ENCODE results near the gene MRC2.

The MRC2 gene

GRCh38 chr17:62665599-62665998 is 38.1 kb downstream of the MRC2 start:
- no peak for DNase-seq

- DNase-seq = no peak
Observed at GRCh38 chr17:62666061-62666800, 38.8 kb downstream of the MRC2 start.

DNA sequence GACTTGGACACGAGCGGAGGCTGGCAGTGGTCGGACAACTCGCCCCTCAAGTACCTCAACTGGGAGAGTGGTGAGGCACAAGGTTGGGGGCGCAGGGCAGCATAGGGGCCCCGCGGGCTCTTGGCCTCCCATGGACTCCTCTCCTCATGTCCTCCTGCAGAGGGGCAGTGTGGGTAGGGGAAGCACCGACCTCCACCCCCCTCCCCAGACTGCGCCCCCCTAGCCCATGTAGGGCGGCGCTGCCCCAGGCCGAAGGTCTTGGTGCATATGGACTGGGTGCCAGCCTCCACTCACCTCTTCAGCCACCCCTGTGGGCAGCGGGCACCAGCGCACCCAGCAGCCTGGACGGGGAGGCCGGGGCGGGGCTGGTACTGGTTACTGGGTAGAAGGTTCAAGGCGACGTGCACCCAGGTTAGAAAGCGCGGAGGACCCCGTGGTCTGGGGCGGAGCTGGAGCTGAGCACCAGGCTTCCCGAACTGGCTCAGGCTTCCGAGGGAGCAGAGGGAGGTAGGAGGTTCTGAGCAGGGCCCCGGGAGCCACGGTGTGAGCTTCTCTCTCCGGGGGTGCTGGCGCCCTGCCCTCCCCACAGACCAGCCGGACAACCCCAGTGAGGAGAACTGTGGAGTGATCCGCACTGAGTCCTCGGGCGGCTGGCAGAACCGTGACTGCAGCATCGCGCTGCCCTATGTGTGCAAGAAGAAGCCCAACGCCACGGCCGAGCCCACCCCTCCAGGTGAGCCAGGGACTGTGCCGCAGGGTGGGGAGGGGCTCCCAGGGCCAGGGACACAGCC is 39.5 kb downstream of the MRC2 start:
- DNase-seq = no peak

DNA sequence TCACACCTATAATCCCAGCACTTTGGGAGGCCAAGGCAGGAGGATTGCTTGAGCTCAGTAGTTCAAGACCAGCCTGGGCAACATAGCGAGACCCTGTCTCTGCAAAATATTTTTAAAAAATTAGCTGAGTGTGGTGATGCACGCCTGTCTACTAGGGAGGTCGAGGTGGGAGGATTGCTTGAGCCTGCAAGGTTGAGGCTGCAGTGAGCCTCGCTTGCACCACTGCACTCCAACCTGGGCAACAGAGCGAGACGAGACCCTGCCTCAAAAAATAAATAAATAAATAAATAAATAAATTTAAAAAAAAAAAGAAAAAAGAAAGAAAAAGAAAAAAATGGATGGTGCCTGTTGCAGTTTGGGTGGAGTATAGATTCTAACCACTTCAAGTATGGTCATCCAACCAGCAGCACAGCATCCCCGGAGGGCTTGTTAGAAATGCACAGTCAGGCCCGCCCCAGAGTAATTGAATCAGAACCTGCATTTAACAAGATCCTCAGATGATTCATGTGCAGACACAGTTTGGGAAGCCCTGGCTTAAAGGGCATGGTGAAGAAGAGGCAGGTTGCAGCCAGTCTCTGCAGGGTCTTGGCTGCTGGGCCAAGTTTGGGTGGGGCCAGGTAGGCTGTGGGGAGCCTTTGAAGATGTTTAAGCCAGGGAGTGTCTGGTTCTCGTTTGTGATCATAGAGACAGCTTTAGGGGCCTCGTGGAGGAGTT is 40.8 kb downstream of the MRC2 start:
- no peak for DNase-seq

GRCh38 chr17:62670202-62670821 is 42.8 kb downstream of the MRC2 start:
- no peak for DNase-seq

GRCh38 chr17:62671553-62671952 is 44.1 kb downstream of the MRC2 start:
- DNase-seq = no peak

GRCh38 chr17:62672957-62673356 is 45.5 kb downstream of the MRC2 start:
- DNase-seq = no peak

DNA sequence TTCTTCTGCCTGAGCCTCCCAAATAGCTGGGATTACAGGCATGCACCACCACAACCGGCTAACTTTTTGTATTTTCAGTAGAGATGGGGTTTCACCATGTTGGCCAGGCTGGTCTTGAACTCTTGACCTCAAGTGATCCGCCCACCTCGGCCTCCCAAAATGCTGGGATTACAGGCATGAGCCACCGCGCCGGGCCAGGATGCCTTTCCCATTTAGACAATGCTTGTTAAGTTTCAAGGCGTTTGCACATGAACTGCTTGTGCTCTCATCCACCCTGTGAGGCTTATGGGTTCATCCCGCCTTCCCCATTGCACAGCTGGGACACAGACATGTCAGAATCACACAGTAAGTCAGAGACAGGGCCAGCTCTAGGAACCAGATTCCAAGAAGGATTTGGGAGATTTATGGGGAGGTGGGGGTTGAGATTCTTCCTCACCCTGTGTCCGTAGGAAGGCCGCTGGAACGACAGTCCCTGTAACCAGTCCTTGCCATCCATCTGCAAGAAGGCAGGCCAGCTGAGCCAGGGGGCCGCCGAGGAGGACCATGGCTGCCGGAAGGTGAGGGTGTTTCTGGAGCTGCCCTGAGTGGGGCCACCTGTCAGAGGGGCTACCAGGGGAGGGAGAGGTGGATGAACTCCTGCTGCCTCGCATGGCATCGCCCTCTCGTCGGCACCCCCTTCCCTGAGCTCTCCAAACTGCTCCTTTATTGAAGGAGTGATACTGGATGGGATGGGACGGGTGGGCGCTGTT is 46.3 kb downstream of the MRC2 start:
- DNase-seq = no peak

DNA sequence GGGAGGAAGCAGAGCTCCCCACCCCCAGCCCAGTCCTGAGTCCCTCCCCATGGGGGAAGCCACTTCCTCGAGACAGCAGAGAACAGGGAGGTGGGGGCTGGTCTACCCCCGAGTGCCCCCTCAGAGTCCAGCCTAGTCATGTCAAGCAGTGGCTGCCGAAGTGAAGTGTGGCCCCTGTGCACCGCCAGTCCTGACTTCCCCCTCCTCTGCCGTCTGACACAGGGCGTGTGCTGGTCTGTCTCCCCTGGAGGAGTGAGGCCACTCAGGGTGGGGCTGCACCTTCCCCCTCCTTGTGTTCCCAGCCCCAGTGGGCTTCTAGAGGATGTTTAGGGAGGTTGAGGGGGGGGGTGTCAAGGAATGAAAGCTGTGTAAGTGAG is 46.9 kb downstream of the MRC2 start:
- no peak for DNase-seq

DNA sequence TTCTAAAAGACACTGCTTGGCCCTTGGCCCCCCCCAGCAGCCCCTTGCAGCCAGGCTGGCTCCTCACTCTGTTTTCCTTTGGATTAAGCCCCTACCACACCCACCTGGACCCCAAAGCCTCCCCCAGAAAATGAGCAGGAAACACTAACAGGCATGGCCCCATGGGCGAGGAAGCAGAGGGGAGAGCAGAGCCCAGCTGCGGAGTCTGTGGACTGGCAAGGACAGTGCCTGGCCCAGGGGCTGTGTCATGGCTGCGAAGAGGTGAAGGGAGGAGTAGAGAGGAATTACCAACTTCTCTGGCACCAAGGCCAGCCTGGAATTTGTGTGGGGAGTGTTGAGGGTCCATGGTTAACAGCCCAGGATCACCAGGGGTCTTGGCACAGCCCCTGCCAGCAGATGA is 47.4 kb downstream of the MRC2 start:
- DNase-seq = no peak

- no peak for DNase-seq
Observed at GRCh38 chr17:62675260-62675659, 47.8 kb downstream of the MRC2 start.

DNA sequence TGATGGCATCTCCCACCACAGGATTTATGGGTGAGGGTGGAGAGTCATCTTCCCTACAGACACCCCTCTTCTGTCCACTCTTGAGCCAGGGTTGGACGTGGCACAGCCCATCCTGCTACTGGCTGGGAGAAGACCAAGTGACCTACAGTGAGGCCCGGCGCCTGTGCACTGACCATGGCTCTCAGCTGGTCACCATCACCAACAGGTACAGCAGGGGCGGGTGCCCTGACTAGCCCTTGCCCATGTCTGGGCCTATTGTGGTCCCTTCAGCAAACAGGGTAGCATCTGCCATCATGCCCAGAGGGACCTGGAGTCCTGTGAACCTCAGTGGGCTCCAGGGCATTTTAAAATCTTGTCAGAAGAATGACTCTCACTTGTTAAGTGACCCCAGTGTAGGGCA is 48.2 kb downstream of the MRC2 start:
- DNase-seq = no peak

- no peak for DNase-seq
Observed at GRCh38 chr17:62676231-62676943, 48.9 kb downstream of the MRC2 start.

DNA sequence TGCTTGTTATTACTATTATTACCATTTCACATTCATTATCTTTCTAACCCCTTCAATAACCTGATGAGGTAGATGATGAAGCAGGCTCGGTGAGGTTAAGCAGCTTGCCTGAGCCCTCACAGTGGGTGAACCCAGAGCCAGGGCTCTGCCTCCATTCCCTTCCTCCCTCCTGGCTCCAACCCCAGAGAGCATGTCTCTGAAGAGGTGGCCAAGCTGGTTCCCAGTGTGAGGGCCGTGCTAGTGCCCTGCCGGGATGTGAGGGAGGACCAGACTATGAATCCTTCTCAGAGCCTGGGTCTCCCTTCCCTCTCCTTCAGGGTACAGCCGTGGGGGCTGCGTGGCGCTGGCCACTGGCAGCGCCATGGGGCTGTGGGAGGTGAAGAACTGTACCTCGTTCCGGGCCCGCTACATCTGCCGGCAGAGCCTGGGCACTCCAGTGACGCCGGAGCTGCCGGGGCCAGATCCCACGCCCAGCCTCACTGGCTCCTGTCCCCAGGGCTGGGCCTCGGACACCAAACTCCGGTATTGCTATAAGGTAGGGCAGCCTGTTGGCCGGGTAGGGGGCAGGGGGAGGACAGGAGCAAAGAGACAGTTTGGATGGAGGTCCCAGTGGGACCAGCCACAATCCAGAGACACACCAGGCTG is 49.6 kb downstream of the MRC2 start:
- no peak for DNase-seq

GRCh38 chr17:62678214-62678919 is 50.9 kb downstream of the MRC2 start:
- DNase-seq = no peak

DNA sequence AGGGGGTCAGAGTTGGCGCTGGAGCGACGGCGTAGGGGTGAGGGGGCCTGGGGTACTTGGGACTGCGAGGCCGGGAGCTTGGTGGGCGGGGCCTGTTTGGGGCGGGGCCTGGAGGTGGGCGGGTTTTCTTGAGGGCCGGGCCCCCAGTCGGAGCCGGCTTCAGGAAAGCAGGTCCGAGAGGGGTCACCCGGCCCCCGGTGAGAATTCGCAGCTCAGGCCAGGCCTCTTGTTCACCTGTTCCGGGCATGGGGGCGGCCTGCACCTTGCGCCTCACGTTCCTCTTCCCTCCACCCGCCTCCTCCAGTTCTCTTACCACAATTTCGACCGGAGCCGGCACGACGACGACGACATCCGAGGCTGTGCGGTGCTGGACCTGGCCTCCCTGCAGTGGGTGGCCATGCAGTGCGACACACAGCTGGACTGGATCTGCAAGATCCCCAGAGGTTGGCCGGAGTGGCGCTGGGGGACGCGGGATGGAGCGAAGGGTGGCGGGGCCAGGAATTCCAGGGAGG is 52.5 kb downstream of the MRC2 start:
- no peak for DNase-seq

DNA sequence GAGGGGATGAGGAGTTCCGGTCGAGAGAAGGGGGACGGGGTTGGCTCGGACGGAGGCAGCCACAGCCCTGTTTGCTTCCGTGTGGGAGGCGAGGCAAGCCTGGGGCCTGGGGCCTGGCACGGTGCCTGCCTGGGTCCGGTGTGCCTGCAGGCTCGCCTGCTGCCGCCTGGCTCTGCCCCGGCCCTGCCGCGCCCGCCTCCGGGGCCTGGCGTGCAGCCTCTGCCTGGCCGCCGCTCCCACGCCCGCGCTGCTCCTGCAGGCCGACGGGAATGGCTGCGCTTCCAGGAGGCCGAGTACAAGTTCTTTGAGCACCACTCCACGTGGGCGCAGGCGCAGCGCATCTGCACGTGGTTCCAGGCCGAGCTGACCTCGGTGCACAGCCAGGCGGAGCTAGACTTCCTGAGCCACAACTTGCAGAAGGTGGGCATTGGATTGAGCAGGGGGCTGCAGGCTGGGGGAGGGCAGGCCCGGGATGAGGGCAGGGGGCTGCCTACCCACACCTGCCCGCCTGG is 53.1 kb downstream of the MRC2 start:
- DNase-seq = no peak

- no peak for DNase-seq
Observed at GRCh38 chr17:62681061-62681938, 53.8 kb downstream of the MRC2 start.

GRCh38 chr17:62681939-62682381 is 54.5 kb downstream of the MRC2 start:
- no peak for DNase-seq

All from activated CD8-positive, alpha-beta memory T cell treated with anti-CD3 and anti-CD28 coated beads, Interleukin-2, amount 50 U/mL, for 4 hours (primary cell).